ENCODE results near the gene PLPPR2. TPM values are rescaled to one million over a fixed set of nuclear protein-coding genes. Genes with fewer than 3 reads are reported as not detected.
A peak's percentile ranks its signal among the peaks of the same experiment; 100 is the strongest.
"Not testable (repeated sequence)": the region's sequence is repeated elsewhere in the genome, so short reads cannot be mapped to it uniquely, and the experiment has no call there.

The PLPPR2 gene
- total RNA-seq, 2 experiments from 2014 or later, result 1.1 TPM

DNA sequence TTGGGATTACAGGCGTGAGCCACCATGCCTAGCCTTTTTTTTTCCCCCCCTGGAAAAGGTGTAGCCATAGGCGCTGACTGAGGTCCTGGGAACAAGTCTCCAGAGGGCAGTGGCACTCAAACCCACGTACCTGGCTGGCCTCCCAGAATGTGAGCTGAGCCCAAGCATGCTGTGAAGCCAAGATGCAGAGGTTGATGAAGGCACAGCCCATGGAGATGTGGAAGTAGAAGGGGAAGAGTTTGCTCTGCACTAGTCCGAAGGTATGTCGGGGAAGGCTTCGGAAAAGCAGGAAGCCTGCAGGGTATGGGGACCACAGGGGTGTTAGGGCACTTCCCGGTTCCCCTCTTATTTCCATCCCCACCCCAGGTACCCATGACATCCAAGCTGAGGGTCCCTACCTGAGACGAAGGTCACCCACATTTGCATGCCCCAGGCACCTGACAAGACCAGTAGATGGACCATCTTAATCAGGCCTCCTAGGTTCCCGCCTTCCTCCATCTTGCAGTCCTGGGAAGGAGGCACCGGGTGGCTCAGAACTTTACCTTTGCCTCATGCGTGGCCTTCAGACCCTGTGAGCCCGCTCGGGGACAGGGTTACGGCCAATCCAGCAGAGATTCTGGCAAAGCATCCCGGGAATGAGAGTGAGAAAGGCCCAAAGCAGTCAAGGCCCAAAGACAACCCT is 10.0 kb upstream of the PLPPR2 start:
- H3K9me3 Mint-ChIP-seq (ENCODE audit: insufficient read depth), result peaks cover 6% of the 10 kb centered on the region

GRCh38 chr19:11346104-11346940 is 8.9 kb upstream of the PLPPR2 start, which contains the start of the genes CCDC159 and TMEM205:
CCDC159 (plus strand) TSS chr19:11346519; CDS start chr19:11346607, 88 bp downstream.
TMEM205 (minus strand) TSS chr19:11346268; CDS start chr19:11345619, 649 bp downstream.
- CTCF ChIA-PET, result interaction anchor here (1.0 to 3.2 kb wide), 8 partner anchors 9 to 136 kb away, joined by 3 to 20 read pairs (median 5); partner anchors contain the start of gene SWSAP1
- peak; percentile 99 for ATAC-seq

More for the DNA sequence above, 10.0 kb upstream of the PLPPR2 start:
- H3K27me3 Mint-ChIP-seq (ENCODE audit: low read depth), result no peaks in the 10 kb centered on the region
- no peak for ATAC-seq
- DNase-seq, result no peak
- peak overlapping the region; percentile 85 for H3K4me3 Mint-ChIP-seq
- peaks cover 13% of the 10 kb centered on the region for H3K36me3 Mint-ChIP-seq (ENCODE audit: low read depth)
- peaks cover 26% of the 10 kb centered on the region for H3K4me1 Mint-ChIP-seq (ENCODE audit: low read depth)
- CTCF ChIA-PET, result interaction anchor here (1.0 to 3.2 kb wide), 4 partner anchors 29 to 51 kb away, joined by 3 to 20 read pairs (median 8); partner anchors contain the start of gene SWSAP1
- peak overlapping the region; percentile 92 for H3K27ac Mint-ChIP-seq
- POLR2A ChIA-PET, result interaction anchor here (2.1 kb wide), 1 partner anchor 30 kb away, joined by 12 read pairs; the partner anchor contains the start of gene SWSAP1

GRCh38 chr19:11347546-11348039 is 7.6 kb upstream of the PLPPR2 start:
- ATAC-seq (no peak), DNase-seq (no peak)
- Mint-ChIP-seq H3K9me3 (ENCODE audit: insufficient read depth) (peaks cover 6% of the 10 kb centered on the region), H3K36me3 (ENCODE audit: low read depth) (peaks cover 7% of the 10 kb centered on the region), H3K27ac (no peak overlapping the region), H3K4me1 (ENCODE audit: low read depth) (peaks cover 26% of the 10 kb centered on the region), H3K27me3 (ENCODE audit: low read depth) (no peaks in the 10 kb centered on the region), H3K4me3 (peak overlapping the region; percentile 85)
- CTCF ChIA-PET, result interaction anchor here (1.3 to 3.2 kb wide), 4 partner anchors 10 to 36 kb away, joined by 4 to 20 read pairs (median 5); no protein-coding TSS in a partner anchor
- POLR2A ChIA-PET, result no interaction called here

More at GRCh38 chr19:11346104-11346940, 8.9 kb upstream of the PLPPR2 start, which contains the start of the genes CCDC159 and TMEM205:
- DNase-seq, result peak; percentile 100
- Mint-ChIP-seq H3K9me3 (ENCODE audit: insufficient read depth) (peaks cover 6% of the 10 kb centered on the region), H3K27ac (peak within 1 kb of the TSS; percentile 92), H3K4me1 (ENCODE audit: low read depth) (peaks cover 26% of the 10 kb centered on the region), H3K27me3 (ENCODE audit: low read depth) (no peaks in the 10 kb centered on the region), H3K36me3 (ENCODE audit: low read depth) (peaks cover 12% of the 10 kb centered on the region), H3K4me3 (peak within 1 kb of the TSS; percentile 85)
- POLR2A ChIA-PET, result interaction anchor here (1.0 to 2.1 kb wide), 2 partner anchors 29 to 257 kb away, joined by 6 to 12 read pairs; partner anchors contain the start of genes LDLR and SWSAP1

GRCh38 chr19:11349171-11349570 is 6.1 kb upstream of the PLPPR2 start:
- peaks cover 7% of the 10 kb centered on the region for H3K36me3 Mint-ChIP-seq (ENCODE audit: low read depth)
- no peak overlapping the region for H3K27ac Mint-ChIP-seq
- CTCF ChIA-PET, result no interaction called here
- POLR2A ChIA-PET, result interaction anchor here (0.8 to 1.1 kb wide), 2 partner anchors 9 to 25 kb away, joined by 3 to 4 read pairs; partner anchors contain the start of gene SWSAP1
- peaks cover 6% of the 10 kb centered on the region for H3K9me3 Mint-ChIP-seq (ENCODE audit: insufficient read depth)
- peaks cover 26% of the 10 kb centered on the region for H3K4me1 Mint-ChIP-seq (ENCODE audit: low read depth)
- no peaks in the 10 kb centered on the region for H3K27me3 Mint-ChIP-seq (ENCODE audit: low read depth)
- ATAC-seq, result no peak
- DNase-seq, result no peak
- no peak overlapping the region for H3K4me3 Mint-ChIP-seq

GRCh38 chr19:11354102-11354501 is 1.1 kb upstream of the PLPPR2 start:
- H3K36me3 Mint-ChIP-seq (ENCODE audit: low read depth); H3K27ac Mint-ChIP-seq; ATAC-seq; H3K9me3 Mint-ChIP-seq (ENCODE audit: insufficient read depth); DNase-seq; H3K4me3 Mint-ChIP-seq; H3K27me3 Mint-ChIP-seq (ENCODE audit: low read depth); CTCF ChIA-PET: not testable (repeated sequence)
- POLR2A ChIA-PET, result interaction anchor here (0.6 kb wide), 2 partner anchors 95 to 98 kb away, joined by 3 read pairs; no protein-coding TSS in a partner anchor
- peaks cover 13% of the 10 kb centered on the region for H3K4me1 Mint-ChIP-seq (ENCODE audit: low read depth)

- no peak overlapping the region for H3K27ac Mint-ChIP-seq
- POLR2A ChIA-PET, result no interaction called here
- H3K4me3 Mint-ChIP-seq, result peak overlapping the region; percentile 8
- H3K9me3 Mint-ChIP-seq (ENCODE audit: insufficient read depth), result no peaks in the 10 kb centered on the region
- DNase-seq (no peak), ATAC-seq (no peak)
- H3K36me3 Mint-ChIP-seq (ENCODE audit: low read depth), result no peaks in the 10 kb centered on the region
- CTCF ChIA-PET, result no interaction called here
- peaks cover 13% of the 10 kb centered on the region for H3K4me1 Mint-ChIP-seq (ENCODE audit: low read depth)
- H3K27me3 Mint-ChIP-seq (ENCODE audit: low read depth), result peaks cover 10% of the 10 kb centered on the region
Observed at GRCh38 chr19:11356074-11356397, 804 bp downstream of the PLPPR2 start.

DNA sequence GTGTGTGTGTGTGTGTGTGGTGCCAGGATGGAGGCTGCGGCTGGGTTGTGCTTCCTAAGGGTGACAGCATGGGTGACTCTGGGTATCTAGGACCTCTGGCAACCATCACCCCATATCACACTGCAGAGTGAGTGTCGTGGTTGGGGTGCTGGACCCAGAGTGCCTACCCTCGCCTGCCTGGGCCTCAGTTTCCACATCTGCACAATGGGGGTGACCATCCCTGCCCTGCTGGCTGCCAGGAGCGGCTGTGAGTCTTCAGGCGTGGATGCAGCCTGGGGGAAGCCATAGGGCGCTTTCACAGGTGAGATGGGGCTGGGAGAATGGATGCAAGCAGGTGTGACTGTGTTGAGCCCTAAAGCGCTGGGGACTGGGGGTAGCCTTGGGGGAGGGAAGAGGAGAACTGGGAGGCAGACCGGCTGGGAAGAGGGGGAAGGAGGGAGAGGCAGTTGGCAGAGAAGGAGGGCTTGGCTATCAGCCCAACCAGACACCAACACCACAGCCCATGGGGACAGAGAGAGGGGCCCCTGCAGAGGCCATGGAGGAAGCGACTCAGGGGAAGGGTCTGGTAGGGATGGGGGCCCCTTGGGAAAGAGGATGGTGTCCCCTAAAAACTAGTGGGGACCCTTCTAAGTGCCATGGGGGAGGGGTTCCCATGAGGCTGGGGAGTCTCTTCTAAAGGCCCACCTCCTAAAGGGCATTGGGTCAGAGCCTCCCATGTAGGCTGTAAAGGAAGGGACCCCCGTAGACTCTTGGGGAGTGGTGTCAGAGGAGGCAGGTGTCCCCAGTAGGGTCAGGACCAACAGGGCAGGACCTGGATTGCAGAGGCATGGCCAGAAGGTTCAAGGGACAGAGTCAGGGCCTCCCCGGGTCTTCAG is 1.7 kb downstream of the PLPPR2 start:
- no peak overlapping the region for H3K27ac Mint-ChIP-seq
- H3K4me1 Mint-ChIP-seq (ENCODE audit: low read depth), result peaks cover 13% of the 10 kb centered on the region
- ChIA-PET CTCF (no interaction called here), POLR2A (interaction anchor here (0.7 kb wide), 1 partner anchor 1042 kb away, joined by 3 read pairs; no protein-coding TSS in a partner anchor)
- no peaks in the 10 kb centered on the region for H3K9me3 Mint-ChIP-seq (ENCODE audit: insufficient read depth)
- ATAC-seq (no peak), DNase-seq (no peak)
- peaks cover 10% of the 10 kb centered on the region for H3K27me3 Mint-ChIP-seq (ENCODE audit: low read depth)
- H3K4me3 Mint-ChIP-seq, result no peak overlapping the region
- H3K36me3 Mint-ChIP-seq (ENCODE audit: low read depth), result no peaks in the 10 kb centered on the region

DNA sequence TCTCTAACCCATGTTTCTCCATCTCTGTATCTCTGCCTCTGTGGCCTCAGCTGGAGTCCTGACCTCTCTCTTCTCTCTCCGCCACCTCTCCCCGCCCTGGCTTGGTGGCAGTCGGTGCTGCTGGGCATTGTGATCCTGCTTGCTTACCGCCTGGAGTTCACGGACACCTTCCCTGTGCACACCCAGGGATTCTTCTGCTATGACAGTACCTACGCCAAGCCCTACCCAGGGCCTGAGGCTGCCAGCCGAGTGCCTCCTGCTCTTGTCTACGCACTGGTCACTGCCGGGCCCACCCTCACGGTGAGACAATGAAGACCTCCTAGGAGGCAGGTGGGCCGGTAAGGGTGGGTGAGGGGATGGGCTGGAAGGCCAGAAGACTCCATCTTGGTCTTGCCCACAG is 4.2 kb downstream of the PLPPR2 start:
- ChIA-PET CTCF (no interaction called here), POLR2A (interaction anchor here (0.9 kb wide), 1 partner anchor 47 kb away, joined by 3 read pairs; no protein-coding TSS in a partner anchor)
- Mint-ChIP-seq H3K4me3 (no peak overlapping the region), H3K36me3 (ENCODE audit: low read depth) (no peaks in the 10 kb centered on the region), H3K4me1 (ENCODE audit: low read depth) (peaks cover 11% of the 10 kb centered on the region), H3K9me3 (ENCODE audit: insufficient read depth) (no peaks in the 10 kb centered on the region), H3K27me3 (ENCODE audit: low read depth) (peaks cover 10% of the 10 kb centered on the region), H3K27ac (no peak overlapping the region)
- ATAC-seq, result no peak
- DNase-seq, result no peak

DNA sequence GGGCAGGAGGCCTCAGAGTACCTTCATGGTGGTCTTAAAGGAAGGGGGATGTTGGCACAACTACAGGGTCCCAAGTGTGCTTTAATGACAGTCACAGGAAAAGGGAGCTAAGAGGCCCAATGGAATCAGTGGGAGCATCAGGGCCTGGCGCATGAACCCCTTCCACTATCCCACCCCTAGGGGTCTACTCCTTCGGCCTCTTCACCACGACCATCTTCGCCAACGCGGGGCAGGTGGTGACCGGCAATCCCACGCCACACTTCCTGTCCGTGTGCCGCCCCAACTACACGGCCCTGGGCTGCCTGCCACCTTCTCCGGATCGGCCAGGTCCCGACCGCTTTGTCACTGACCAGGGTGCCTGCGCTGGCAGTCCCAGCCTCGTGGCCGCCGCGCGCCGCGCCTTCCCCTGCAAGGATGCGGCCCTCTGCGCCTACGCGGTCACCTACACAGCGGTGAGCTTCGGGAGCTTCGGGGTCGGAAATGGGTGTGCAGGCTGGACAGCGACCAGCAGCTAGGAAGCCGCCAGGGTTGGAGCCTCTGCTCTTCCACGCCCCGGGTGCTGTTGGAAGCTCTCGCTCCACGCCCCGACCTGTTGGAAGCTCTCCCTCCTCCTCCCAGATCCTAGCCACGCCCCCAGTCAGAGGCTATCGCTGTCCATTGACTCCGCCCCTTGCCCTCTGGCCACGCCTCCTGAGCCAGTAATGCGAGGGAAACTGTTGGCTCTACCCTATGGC is 6.0 kb downstream of the PLPPR2 start:
- Mint-ChIP-seq H3K27ac (no peak overlapping the region), H3K4me3 (no peak overlapping the region), H3K36me3 (ENCODE audit: low read depth) (no peaks in the 10 kb centered on the region), H3K27me3 (ENCODE audit: low read depth) (peaks cover 3% of the 10 kb centered on the region), H3K9me3 (ENCODE audit: insufficient read depth) (no peaks in the 10 kb centered on the region), H3K4me1 (ENCODE audit: low read depth) (peaks cover 2% of the 10 kb centered on the region)
- ChIA-PET CTCF (no interaction called here), POLR2A (no interaction called here)
- DNase-seq, result no peak
- no peak for ATAC-seq

DNA sequence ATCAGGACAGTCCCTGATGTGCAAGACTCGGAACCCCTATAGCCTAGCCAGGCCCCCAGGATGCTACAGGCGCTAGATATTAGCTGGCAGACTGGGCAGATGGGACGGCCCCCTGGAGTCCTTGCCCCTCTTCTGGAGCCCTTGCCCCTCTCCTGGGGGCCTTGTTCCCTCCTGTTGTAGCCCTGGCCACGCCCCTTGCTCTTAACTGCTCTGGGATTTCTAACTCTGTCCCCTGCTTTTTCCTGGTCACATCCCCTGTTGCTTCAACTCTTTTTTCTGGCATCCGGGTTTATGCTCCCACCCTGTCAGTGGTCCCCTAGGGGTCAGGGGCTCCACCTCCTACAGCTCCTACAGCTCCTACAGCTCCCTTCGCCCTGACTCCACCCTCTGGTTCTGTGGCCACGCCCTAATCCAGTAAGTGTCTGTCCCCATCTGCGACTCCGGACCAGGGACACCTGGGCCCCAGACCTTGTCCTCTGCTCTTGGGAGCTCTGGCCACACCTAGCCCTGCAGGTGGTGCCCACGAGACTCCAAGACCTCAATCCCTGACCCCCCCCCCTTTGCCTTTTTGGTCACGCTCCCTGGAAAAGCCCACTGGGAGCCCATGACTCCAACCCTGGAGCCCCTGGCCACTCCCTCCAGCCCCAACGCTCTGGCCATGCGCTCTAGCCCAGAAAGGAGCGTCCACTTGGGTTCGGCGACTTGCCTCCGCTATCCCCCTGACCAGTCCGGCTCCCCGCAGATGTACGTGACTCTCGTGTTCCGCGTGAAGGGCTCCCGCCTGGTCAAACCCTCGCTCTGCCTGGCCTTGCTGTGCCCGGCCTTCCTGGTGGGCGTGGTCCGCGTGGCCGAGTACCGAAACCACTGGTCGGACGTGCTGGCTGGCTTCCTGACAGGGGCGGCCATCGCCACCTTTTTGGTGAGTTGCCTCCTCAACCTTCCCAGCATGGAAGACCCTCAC is 6.8 kb downstream of the PLPPR2 start:
- POLR2A ChIA-PET, result no interaction called here
- ATAC-seq, result no peak
- Mint-ChIP-seq H3K9me3 (ENCODE audit: insufficient read depth) (no peaks in the 10 kb centered on the region), H3K4me1 (ENCODE audit: low read depth) (no peaks in the 10 kb centered on the region), H3K27me3 (ENCODE audit: low read depth) (no peaks in the 10 kb centered on the region), H3K27ac (no peak overlapping the region), H3K36me3 (ENCODE audit: low read depth) (no peaks in the 10 kb centered on the region), H3K4me3 (no peak overlapping the region)
- CTCF ChIA-PET, result no interaction called here
- DNase-seq, result no peak

All from activated CD8-positive, alpha-beta T cell treated with anti-CD3 and anti-CD28 coated beads, Interleukin-2, amount 10 ng/mL, durations not matched to agents 7 days and 5 days (primary cell).